ENCODE results near the gene FTCD.

The FTCD gene

DNA sequence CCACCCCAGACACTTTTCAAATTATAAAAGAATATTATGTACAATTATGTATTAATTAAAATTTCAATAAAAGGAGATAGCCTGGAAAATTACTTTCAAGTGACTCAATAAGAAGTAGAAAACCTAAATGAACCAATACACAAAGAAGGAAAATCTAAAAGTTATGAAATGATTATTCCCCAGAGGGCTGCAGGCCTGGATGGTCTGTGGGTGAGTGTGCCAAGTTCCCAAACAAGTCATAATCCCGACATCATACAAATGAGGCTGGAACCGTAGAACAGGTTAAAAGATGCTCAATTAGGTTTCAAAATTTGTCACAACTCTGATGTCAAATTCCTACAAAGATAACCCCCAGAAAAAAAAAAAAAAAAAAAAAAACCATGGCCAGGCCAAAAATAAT is 16.2 kb upstream of the FTCD start:
- DNase-seq, result peak; percentile 6

DNA sequence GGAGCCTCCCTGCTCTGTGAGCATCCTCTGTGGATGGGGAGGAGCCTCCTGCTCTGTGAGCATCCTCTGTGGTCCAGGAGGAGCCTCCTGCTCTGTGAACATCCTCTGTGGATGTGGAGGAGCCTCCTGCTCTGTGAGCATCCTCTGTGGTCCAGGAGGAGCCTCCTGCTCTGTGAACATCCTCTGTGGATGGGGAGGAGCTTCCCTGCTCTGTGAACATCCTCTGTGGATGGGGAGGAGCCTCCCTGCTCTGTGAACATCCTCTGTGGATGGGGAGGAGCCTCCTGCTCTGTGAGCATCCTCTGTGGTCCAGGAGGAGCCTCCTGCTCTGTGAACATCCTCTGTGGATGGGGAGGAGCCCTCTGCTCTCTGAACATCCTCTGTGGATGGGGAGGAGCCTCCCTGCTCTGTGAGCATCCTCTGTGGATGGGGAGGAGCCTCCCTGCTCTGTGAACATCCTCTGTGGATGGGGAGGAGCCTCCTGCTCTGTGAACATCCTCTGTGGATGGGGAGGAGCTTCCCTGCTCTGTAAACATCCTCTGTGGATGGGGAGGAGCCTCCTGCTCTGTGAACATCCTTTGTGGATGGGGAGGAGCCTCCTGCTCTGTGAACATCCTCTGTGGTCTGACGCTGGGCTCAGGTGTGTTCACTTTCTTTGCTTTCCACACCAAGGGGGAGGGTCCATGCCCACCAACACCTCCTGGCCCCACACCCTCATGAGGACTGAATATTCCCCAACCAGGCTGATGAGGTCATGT is 15.2 kb upstream of the FTCD start:
- peak; percentile 22 for DNase-seq

DNA sequence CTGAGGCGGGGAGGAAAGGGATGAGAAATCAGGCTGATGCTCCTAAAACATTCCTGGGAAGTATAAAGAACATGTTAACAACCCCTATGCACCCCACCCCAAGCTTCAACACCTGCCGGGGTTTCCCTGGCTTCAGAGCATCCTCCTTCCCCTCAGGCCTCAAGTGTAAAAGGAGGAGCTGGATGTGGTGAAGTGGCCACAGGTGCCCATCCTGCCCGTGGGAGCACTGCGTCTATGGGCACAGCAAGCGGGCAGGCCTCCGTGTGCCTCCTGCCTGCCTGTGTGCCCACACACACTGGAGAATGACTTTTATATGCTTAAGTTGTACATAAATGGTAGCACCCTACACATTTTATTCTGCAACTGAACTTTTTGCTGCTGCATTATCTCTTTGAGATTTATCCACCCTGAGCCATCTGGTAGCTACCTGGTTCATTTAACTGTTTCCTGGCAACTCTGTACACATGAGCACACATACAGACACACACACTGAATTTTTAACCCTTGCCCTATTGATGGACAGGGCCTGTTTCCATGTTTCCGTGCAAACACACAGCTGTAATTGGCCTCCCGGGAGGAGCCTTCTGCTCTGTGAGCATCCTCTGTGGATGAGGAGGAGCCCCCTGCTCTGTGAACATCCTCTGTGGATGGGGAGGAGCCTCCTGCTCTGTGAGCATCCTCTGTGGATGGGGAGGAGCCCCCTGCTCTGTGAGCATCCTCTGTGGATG is 13.4 kb upstream of the FTCD start:
- DNase-seq, result peak; percentile 33

DNA sequence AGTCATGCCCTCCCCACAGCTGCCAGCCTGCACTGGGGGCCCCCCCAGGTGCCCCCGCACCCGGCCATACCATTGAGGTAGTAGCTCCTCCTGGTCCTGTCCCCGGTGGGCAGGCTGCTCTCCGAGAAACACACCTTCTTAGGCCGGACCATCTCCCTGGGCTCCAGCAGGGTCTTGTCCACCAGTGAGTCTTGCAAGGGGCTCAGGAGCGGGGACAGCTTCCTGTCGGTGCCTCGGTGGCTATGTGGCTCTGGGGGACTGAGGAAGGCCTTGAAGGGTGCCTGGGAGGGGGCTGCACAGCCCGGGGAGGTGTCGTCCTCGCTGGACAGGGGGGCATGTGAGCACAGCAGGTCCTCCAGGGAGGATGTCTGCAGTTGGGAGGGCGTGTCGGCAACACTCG is 12.9 kb upstream of the FTCD start:
- peak; percentile 40 for DNase-seq

DNA sequence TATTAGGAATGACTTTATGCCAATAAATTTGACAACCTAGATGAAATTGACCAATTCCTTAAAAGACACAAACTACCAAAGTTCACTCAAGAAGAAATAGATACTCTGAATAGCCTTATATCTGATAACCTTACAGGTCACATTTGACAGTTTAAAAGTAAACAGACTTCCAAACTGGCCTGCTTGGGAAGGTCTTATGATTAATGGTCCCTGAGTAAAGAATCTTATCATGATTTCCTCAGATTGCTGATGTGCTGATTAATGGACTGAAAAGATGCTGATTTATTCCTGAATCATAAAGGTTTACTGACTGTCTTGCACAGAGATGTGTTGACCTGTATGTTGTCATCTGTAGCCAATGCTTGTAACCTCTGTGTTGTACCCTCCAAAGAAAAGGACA is 9.7 kb upstream of the FTCD start:
- DNase-seq, result no peak

DNA sequence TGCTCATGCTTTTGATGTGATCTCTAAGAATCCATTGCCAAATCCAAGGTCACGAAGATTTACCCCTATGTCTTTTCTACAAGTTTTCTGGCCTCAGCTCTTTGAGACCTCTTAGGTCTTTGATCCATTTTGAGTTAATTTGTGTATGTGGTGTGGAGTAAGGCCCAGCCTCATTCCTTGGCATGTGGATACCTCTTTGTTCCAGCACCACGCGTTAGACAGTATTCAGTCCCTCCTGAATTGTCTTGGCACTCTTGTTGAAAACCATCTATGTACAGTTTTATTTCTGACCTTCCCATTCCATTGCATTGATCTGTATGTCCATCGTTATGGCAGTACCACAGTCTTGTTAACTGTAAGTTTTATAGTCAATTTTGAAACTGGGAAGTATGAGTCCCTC is 8.0 kb upstream of the FTCD start:
- DNase-seq, result peak; percentile 7

DNA sequence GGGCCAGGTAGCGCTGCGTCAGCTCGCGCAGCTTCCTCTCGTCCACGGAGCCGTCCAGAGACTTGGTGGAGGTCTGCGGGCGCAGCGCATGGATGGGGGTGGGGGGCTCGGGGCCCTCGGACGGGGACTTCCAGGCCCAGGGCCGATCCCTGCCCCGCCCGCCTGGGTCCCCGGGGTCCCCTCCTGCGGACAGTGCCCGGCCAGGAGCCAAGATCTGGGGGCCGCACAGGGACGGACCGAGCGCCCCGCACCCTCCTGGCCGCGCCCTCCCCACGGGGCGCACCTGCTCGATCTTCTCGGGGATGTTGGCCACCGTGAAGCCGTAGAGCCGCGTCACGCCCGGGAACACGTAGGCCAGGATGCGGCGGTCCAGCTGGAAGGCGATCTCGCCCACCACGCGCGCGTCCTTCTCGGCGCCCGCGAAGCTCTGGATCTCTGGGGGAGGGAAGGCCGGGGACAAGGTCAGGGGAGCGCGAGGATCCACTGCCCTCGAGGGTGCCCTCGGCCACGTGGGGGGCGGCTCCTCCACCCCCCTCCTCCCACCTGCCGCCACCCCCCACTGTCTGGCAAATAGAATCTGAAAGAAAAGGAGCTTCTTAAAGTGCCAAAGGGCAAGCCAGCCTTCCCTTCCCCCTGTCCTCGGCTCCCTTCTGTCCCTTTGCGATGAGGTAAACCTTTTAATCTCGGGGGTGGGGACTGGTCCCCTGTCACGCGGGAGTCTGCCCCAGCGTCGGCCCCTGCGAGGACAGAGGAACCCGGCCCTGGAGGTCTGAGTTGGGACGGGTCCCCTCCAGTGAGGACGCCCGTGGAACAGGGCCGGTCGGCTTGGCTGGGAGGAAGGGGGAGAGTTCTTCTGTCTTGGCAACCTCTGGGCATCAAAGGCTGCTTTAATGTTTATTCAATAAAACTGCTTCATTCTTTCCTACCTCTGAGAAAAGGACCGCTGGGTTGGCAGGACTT is 6.5 kb upstream of the FTCD start:
- peak; percentile 42 for DNase-seq

DNA sequence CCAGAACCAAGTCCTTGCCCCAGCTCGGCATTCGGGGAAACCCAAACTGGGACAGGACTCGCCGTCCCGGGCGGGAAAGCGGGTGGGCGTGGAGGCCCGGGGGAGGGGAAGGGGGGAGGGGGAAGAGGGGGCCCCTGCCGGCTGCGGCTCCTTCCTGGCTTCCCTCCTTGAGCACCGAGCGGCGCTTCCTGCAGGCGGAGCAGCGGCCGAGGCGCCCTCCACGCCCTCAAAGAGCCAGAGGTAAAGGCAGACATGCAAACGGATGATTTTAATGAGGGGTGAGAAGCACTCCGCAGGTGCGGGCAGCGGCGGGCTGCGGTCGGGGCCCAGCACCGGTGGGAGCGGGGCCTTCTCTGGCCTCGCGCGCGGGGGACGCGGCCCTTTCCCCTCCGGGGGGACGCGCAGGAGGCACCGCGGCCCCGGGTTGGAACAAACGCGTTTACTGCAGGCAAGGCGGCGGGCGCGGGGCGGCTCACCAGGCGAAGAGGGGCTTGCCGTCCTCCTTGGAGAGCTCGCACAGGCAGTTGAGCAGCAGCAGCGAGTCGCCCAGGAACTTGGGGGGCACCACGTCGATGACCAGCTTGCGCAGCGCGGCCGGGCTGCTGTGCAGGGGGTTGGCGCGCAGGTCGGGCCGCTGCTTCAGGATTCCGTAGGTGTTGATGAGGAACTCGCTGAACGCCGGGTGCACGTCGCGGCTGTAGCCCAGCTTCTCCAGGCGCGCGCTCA is 5.7 kb upstream of the FTCD start:
- peak; percentile 52 for DNase-seq

DNA sequence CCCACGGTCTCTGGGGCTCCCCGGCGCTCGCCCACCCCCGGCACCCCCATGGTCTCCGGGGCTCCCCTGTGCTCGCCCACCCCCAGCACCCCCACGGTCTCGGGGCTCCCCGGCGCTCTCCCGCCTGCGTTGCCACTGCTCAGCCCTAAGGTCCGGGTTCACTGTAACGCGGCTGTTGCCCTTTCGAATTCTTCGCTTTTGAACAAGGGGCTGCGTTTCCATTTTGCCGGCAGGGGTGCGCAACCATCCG is 5.2 kb upstream of the FTCD start:
- no peak for DNase-seq

DNA sequence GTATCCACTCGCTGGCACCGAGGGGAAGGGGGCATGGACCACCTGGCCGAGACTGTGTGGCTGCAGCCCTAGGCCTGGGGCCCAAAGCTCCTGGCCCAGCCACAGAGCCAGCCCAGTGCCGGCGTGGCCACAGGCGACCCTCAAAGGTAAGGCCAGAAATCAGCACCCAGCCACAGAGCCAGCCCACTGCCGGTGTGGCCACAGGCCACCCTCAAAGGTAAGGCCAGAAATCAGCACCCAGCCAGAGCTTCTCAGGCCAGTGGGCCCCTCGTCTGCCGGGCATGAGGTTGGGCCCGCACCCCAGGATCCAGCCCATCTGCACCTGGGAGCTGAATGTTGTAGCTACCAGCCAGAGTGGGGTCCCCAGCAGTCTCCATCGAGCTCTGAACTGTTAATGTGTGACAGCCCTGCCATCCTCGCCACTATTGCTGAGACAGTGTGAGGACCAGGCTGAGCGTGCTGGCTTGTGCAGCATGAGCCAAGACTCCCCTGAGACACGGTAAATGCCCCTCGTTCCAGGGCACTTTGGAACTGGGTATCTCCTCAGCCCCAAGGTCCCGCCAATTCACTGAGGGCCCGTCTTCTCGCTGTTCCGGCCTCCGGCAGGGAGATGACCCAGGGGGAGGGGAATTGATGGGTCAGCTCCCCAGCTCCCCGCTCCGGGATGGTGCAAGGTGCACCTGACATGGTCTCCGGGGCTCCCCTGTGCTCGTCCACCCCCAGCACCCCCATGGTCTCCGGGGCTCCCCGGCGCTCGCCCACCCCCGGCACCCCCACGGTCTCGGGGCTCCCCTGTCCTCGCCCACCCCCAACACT is 4.7 kb upstream of the FTCD start:
- peak; percentile 47 for DNase-seq

DNA sequence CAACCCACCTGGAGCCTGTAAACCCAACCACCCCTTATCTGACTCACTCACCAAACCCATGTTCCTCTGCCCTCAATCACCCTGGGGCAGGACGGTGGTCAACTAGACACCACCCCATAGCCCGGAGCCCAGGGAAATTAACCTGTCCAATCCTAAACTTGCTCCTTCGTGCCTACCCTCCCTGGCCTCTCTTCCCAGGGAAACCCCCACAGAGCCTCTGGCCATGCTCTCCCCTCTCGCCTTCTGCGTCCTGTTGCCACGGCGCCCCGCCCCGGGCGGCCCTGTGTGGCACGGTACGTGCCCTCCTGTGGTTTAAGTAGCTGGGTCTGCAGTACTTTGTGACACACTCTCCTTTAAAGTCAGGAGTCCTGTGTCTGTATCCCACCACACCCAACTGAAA is 4.0 kb upstream of the FTCD start:
- DNase-seq, result no peak

DNA sequence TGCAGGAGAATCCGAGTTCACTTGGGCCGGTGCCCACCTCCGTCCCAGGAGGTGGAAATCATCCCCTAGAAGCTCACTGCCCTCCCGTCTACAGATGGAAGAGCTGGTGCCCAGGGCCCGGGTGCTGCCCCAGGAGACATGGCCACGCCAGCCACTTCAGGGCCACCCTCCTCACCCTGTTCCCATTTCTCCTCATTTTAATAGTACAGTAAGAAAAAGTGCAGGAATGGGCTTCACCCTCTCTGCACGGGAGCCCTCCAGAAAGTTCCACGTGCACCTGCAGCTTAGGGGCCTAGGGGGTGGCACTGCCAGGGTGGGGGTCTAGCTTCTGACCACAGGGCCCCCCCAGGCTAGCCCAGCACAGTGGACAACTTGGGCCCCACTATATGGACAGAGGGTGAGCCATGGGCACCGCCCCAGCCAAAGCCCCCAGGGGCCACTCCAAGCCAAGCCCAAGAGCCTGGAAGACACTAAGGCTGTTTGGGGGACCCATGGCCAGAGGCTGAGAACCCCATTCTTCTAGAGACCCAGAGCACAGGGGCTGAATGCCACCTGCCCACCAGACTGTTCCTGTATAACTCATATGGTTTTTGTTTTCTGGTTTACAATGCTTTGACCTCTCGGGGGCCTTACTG is 3.4 kb upstream of the FTCD start:
- DNase-seq, result peak; percentile 35

DNA sequence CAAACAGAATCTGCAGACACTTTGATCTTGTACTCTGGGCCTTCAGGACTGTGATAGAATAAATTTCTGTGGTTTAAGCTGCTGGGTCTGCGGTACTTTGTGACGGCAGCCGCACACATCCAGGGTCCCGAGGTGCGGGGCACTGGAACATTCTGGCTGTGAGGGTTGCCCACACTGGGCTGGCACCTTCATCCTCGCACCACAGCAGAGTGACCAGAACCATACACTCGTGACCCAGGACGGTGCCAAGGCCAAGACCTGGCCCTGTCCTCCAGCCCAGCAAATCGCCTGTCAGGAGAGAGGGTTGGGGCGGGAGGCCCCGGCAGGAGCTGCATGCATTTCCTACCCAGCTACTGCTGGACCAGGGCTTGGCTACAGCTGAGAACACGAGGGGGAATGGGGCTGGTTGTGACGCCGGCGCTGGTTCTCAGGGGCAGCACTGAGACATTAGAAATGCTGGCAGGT is 2.6 kb upstream of the FTCD start:
- DNase-seq, result peak; percentile 29

DNA sequence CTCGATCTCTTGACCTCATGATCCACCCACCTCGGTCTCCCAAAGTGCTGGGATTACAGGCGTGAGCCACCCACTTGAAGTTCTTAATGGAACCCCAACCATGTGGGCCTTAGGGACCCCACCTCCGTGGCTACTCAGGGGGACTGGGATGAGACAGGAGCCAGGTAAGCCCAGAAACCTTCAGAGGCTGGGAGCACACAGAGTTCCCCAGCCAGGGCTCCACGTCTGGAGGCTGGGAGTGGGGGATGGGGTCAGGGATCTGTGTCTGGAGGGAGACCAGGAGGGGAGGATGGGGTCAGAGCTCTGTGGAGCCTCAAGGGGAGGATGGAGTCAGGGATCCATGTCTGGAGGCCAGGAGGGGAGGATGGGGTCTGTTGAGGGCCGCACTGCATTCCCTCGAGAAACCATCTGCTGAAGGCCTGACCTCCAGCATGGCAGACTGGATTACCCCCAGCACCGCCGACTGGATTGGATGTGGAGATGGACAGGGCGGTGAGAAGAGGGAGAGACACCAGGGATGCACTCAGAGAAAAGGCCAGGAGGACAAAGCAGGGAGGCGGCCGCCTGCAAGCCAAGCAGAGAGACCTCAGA is 2.1 kb upstream of the FTCD start:
- DNase-seq, result peak; percentile 35

DNA sequence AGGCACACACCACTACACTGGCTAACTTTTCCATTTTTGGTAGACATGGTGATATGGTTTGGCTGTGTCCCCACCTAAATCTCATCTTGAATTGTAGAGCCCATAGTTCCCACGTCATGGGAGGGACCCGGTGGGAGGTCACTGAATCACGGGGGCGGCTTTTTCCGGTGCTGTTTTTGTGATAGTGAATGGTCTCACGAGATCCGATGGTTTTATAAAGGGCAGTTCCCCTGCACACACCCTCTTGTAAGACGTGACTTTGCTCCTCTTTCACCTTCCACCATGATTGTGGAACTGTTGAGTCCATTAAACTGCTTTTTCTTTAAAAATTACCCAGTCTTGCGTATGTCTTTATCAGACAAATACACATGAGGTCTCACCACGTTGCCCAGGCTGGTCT is 1.3 kb upstream of the FTCD start:
- peak; percentile 26 for DNase-seq

DNA sequence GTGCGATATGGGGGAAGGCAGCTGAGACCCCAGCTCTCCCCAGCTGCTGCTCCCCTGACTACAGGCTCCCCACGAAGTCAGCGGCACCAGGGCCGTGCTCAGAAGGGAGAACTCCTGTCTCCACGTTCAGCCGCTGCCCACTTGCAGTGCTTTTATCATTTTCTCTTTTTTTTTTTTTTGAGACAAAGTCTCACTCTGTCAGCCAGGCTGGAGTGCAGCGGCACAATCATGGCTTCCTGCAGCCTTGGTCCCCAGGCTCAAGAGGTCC is 933 bp upstream of the FTCD start:
- no peak for DNase-seq

DNA sequence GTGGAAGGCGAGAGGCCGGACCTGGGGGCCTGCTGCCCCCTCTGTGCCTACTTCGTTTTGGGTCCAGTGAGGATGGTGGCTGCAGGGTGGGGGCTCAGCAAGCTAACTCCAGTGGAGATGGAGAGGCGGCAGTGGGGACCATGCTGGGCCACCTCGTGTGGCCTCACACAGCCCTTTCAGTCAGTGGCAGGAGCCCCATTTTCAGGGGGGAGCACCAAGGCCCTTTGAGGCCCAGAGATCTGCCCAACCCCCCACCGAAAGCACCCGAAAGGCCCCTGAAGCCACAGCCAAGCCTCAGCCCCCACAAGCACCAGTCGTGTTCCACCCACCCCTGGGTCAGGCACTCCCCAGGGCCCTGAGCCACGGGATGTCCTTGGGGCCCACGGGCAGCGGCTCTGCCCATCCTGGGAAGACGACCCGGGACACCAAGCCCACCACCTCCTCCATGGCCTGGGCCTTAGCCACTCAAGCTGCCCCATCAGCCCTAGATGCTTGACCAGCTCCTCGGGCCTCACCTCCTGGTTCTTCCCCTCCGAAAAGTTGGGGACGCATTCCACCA is 345 bp downstream of the FTCD start:
- peak; percentile 42 for DNase-seq

DNA sequence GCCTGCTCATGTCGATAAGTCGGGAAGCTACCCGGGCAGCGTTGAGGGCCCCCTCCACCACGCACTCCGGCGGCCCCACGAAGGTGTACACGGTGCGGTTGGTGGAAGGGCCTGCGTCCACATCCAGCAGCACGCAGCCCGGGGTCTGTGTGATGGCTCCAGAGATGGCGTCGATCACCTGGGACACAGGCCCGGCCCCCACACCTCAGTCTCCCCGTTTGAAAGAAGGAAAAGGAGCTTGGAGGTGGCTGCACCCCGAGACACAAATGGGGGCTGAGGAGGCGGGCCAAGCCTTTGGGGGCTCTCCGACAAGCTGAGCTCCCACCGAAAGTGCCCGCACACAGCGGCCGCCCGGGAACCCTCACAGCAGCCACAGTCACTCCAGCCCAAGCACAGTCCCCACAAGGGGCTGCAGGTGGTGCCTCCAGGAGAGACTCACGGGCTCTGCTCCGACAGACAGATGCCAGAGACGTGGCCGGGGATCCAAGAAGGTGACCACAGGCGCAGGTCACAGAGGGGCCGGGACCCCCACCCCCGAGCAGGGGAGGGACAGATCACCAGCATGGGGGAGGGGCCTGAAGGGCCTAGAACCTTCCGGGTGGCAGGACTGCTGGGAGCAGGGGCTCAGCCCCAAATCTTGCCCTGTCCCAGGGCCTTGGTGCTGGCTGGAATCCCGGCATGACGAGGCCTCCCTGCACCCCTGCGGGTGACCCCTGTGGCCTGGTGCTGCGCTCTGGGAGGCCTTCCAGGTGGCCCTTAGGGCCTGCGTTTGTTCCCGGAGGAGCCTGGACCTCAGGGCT is 1.0 kb downstream of the FTCD start:
- peak; percentile 50 for DNase-seq

DNA sequence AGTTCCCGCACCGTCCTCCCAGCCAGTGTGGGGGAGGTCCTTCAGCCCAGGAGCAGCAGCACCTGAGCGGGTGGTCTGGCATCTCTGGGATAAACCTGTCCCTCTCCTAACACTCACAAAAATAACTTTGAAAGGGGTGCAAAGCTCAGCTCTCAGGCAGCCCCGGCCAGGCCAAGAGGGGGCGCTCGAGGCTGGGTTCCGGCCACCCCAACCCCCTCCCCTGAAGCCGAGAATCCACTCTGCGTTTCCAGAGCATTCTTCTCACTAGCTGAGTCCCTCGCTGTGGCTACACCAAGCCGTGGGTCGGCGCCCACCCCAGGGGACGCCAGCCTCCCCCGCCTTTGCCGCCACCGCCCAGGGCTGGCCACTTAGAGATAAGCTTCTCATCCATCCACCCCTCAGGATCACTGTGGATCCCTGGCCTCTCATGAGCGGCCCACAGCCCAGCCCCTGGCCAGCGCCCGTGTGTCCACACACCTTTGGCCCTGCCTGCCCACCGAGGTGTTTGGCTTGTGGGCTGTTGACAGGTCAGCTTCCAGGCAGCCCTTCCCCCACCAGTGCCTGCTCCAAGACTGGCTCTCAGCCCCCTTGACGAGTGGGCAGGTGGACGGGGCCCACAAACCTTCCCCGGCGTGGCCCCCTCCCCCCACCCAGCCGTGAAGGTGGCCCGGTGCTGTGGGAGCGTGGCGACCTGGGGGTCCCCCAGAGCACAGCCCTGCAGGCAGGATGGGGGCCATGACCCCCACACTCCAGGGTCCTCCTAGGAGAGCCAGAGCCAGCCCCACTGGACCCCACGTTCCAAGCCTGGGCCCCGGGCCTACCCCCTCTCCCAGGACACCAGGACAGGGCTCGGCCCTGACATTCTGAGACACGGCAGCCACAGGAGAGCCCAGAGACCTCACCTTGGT is 1.9 kb downstream of the FTCD start:
- peak; percentile 88 for DNase-seq
